ENCODE data around the gene ICE2. TPM values are rescaled to one million over a fixed set of nuclear protein-coding genes. Genes with fewer than 3 reads are reported as not detected.

Gene ICE2
- total RNA-seq, 6 experiments from 2014 or later: 29.3 to 36.9 (median 33.8) TPM

DNA sequence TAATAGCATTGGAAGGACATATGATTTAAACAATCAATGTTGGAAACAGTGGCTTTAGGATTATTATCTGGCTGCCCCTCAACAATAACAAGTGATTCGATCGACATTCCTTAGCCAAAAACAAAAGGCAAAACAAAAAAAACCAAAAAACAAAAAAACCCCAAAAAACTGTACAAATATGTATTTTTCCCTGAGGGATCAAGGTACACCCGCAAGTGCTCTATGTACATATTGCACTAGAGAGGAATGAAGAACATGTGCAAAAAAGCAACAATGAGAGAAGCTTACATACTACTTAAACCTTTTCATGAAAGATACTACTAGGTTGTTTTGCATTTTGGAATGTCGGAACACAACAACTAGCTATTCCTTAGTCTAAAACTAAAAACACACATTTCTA lies 14.2 kb upstream of the ICE2 start:
- Mint-ChIP-seq H3K4me1 (ENCODE audit: low read depth) (no peaks in the 10 kb centered on the region), H3K36me3 (ENCODE audit: low read depth) (no peaks in the 10 kb centered on the region), H3K4me3 (no peak overlapping the region), H3K27me3 (ENCODE audit: insufficient read depth) (peaks cover 1% of the 10 kb centered on the region; the same call in 1 of the 2 replicates), H3K9me3 (no peaks in the 10 kb centered on the region), H3K27ac (no peak overlapping the region)
- TF ChIP-seq, protein P1, sequence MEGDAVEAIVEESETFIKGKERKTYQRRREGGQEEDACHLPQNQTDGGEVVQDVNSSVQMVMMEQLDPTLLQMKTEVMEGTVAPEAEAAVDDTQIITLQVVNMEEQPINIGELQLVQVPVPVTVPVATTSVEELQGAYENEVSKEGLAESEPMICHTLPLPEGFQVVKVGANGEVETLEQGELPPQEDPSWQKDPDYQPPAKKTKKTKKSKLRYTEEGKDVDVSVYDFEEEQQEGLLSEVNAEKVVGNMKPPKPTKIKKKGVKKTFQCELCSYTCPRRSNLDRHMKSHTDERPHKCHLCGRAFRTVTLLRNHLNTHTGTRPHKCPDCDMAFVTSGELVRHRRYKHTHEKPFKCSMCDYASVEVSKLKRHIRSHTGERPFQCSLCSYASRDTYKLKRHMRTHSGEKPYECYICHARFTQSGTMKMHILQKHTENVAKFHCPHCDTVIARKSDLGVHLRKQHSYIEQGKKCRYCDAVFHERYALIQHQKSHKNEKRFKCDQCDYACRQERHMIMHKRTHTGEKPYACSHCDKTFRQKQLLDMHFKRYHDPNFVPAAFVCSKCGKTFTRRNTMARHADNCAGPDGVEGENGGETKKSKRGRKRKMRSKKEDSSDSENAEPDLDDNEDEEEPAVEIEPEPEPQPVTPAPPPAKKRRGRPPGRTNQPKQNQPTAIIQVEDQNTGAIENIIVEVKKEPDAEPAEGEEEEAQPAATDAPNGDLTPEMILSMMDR (IDR thresholded peaks at IDR 0.05): no peak
- no peak for DNase-seq

DNA sequence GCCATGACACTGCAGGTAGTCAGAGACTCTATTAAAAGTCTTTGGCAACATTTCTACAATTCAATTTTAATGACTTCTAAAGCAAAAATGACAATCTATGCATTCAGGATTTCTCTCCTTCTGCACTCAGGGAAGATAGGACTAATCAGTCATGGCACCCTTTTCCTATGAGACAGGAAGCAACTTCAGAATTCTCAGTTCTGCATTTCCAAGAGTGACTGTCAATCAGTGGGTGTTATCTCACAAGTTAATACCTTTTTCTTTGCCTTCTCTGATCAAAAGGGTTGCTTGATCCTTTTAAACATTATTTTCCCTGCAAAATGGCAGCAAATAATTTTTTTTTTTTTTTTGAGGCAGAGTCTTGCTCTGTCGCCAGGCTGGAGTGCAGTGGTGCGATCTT lies 7.8 kb upstream of the ICE2 start:
- no peak for DNase-seq
- no peak overlapping the region for H3K27ac Mint-ChIP-seq
- no peaks in the 10 kb centered on the region for H3K4me1 Mint-ChIP-seq (ENCODE audit: low read depth)
- H3K9me3 Mint-ChIP-seq: no peaks in the 10 kb centered on the region
- H3K27me3 Mint-ChIP-seq (ENCODE audit: insufficient read depth): peaks cover 1% of the 10 kb centered on the region; the same call in 1 of the 2 replicates
- no peaks in the 10 kb centered on the region for H3K36me3 Mint-ChIP-seq (ENCODE audit: low read depth)
- TF ChIP-seq, protein P1 (IDR thresholded peaks at IDR 0.05): no peak
- no peak overlapping the region for H3K4me3 Mint-ChIP-seq

DNA sequence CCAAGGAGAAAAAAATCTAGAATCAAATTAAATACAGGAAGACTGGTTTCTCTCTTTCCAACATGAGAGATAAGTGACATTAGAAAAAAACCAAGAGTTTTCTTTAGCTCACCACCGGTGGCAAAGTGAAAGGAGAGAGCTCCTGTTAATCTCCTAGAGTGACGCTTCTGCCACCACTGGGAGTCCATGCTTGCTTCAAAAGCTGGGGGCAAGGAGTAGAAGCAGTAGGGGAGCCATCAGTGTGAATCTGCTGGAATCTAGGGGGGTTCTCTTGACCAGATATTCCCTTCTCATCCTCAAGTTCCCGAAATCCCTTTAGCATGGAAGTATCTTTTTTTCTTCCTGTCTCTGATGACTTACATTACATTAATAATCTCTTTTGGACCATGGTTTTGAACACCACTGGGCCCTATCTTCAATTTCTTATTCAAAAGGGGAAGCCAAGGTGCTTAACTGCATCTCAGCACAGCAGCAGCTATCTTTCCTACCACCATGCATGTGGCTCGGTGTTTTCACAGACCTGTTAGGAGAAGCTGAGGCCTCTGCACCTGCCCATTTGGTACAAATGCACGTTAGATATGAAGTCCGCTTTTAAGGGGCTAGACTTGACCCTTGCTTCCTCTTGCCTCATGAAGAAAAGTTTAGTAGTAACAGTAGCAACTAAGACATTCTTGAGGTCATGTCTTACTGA lies 6.6 kb upstream of the ICE2 start:
- TF ChIP-seq, protein P1 (IDR thresholded peaks at IDR 0.05): no peak
- DNase-seq: no peak
- no peaks in the 10 kb centered on the region for H3K36me3 Mint-ChIP-seq (ENCODE audit: low read depth)
- H3K27me3 Mint-ChIP-seq (ENCODE audit: insufficient read depth): no peaks in the 10 kb centered on the region; the same call in 1 of the 2 replicates
- no peaks in the 10 kb centered on the region for H3K4me1 Mint-ChIP-seq (ENCODE audit: low read depth)
- H3K9me3 Mint-ChIP-seq: no peaks in the 10 kb centered on the region
- H3K4me3 Mint-ChIP-seq: no peak overlapping the region
- no peak overlapping the region for H3K27ac Mint-ChIP-seq

DNA sequence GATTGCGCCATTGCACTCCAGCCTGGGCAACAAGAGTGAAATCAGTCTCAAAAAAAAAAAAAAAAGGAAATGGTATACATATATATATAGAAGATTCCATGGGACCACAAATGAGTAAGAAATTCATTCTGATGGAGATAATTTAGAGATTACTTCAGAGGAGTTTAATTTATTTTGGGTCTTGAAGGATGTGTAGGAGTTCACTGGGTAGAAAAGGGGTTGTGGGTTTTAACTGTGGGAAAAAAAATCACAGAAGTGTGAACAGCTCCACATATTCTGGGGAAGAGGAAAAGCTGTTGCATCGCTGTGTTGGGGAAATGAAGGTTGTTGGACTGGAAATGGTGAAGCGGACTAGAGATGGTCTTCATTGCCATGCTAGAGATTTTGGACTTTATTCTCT lies 4.1 kb upstream of the ICE2 start:
- H3K4me3 Mint-ChIP-seq: no peak overlapping the region
- TF ChIP-seq, protein P1 (IDR thresholded peaks at IDR 0.05): no peak
- no peaks in the 10 kb centered on the region for H3K9me3 Mint-ChIP-seq
- H3K36me3 Mint-ChIP-seq (ENCODE audit: low read depth): no peaks in the 10 kb centered on the region
- H3K4me1 Mint-ChIP-seq (ENCODE audit: low read depth): peaks cover 15% of the 10 kb centered on the region
- DNase-seq: no peak
- H3K27ac Mint-ChIP-seq: no peak overlapping the region
- peaks cover 4% of the 10 kb centered on the region for H3K27me3 Mint-ChIP-seq (ENCODE audit: insufficient read depth)

DNA sequence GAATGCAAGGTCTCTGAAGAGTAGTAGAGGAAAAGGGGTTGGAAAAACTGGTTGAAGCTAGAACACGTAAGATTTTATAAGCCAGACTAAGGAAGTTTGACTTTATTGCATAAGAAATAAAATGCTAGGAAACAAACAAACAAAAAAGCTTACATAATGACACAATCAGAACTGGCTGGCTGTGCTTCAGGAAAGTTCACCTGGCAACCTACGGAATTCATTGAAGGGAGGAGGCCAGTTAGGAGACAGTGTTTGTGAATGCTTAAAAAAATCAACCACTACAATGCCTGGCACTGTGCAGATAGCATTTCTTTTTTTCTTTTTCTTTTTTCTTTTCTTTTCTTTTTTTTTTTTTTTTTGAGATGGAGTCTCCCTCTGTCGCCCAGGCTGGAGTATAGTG lies 1.9 kb upstream of the ICE2 start:
- Mint-ChIP-seq H3K36me3 (ENCODE audit: low read depth) (no peaks in the 10 kb centered on the region), H3K4me1 (ENCODE audit: low read depth) (peaks cover 36% of the 10 kb centered on the region), H3K9me3 (no peaks in the 10 kb centered on the region), H3K4me3 (no peak overlapping the region), H3K27me3 (ENCODE audit: insufficient read depth) (peaks cover 4% of the 10 kb centered on the region), H3K27ac (no peak overlapping the region)
- DNase-seq: no peak
- TF ChIP-seq, protein P1 (IDR thresholded peaks at IDR 0.05): no peak

All from HFFc6 (cell line).